GM18519 (cell line): ENCODE results near the gene CPNE7.

ENCODE experiments used
- ATAC-seq: cut with Tn5 transposase; IDR thresholded peaks from one replicate; pipeline ENCODE4 v1.9.1; 2021; ENCODE audit warnings: mild to moderate bottlenecking, moderate library complexity; ENCODE audit not compliant: unreplicated experiment, low FRiP score

CPNE7 gene

DNA sequence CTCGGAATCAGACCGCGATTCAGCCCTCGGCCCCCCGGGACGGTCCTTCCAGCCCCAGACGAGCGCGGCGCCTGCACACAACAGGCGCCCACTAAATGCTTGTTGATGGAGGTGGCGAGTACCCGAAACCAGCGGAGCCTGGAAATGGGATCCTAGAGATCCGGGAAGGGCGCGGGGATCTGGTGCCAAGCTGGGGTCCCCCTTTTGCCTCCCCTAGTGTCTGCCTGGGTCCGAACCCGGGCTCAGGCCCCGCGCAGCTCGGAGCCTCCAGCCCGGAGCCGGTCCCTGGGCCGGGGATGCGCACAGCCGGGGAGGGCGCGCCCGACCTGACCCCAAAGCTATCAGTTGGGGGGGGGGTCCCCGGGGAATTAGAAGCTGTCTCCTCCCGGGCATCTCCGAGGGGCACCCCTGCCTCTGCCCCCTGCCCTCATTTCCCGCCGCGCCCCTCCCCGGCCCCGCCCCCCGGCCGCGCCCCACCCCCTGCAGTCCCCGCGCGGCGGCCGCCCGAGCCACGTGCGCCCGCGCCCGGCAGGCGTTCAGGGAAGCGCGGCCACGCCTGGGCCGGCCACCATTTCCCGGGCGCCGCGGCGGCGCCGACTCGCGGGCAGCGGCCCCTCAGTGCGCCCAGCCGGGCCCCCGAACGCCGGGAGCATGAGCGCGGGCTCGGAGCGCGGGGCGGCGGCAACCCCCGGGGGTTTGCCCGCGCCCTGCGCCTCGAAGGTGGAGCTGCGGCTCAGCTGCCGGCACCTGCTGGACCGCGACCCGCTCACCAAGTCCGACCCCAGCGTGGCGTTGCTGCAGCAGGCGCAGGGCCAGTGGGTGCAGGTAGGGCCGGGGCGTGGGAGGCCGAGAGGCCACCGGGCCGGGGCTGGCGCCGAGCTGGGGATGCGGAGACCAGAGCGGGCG is at the start of gene CPNE7:
Gene CPNE7, plus strand, starts transcription at position 512 of the 906 bp plus-strand sequence. Its CDS starts 140 bp downstream, at position 652.
- no peak for ATAC-seq

DNA sequence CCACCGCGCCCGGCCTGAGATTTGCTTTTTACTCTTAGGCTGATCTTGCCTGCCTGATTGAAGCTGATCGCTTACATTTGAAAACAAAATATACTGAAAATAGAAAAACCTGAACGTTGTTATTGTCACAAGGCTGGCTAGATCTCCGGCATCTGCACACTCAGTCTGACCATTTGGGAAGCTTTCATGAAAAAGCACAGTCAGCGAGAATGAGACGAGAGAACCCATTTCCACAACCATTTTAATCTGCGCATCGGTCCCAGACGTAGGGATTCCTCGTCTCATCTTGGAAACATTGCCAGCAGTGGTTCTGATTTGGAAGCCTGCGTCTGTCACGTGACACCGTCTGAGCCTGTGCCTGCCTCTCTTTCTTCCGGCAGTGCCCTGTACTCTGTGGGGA is 46.5 kb upstream of the CPNE7 start:
- no peak for ATAC-seq

DNA sequence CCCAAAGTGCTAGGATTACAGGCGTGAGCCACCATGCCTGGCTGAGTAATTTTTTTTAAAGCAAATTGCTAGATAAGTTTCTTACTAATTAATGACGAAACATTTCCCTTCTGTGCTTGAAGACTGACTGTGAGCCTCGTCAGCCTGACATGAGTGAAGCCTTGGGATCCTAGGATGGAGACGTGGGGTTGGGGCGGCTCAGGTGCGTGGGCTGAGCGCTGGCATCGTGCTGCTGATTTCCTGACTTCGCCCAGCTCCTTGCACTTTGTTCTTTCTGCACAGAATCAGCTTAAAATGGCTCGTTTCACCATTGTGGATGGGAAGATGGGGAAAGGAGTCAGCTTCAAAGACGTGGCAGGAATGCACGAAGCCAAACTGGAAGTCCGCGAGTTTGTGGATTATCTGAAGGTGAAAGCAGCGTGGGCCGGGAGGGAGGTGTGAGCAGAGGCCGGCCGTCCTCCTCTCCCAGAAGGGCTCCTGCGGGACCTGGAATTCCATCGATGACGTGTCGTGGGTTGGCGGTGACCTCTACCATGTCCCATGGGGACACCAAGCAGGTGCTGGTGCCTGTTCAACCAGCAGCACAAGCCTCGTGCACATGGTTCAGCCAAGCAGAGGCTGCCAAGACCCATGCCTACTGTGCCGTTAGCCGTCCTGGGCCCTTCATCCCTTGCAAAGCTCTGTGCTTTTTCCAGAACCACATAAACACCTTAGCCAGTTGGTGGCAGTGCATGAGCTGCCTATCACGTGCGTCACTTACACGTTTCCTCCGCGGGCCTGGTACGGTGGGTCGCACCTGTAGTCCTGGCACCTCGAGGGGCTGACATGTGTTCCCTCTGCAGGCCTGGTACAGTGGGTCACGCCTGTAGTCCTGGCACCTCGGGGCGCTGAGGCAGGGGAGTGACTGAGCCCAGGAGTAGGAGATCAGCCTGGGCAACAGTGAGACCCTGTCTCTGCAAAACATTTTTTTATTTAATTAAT is 44.9 kb upstream of the CPNE7 start:
- no peak for ATAC-seq

- no peak for ATAC-seq
Measured at GRCh38 chr16:89531821-89532526, 43.6 kb upstream of the CPNE7 start.

GRCh38 chr16:89534252-89534756 is 41.3 kb upstream of the CPNE7 start:
- ATAC-seq: no peak

- no peak for ATAC-seq
Measured at GRCh38 chr16:89536371-89536770, 39.2 kb upstream of the CPNE7 start.

DNA sequence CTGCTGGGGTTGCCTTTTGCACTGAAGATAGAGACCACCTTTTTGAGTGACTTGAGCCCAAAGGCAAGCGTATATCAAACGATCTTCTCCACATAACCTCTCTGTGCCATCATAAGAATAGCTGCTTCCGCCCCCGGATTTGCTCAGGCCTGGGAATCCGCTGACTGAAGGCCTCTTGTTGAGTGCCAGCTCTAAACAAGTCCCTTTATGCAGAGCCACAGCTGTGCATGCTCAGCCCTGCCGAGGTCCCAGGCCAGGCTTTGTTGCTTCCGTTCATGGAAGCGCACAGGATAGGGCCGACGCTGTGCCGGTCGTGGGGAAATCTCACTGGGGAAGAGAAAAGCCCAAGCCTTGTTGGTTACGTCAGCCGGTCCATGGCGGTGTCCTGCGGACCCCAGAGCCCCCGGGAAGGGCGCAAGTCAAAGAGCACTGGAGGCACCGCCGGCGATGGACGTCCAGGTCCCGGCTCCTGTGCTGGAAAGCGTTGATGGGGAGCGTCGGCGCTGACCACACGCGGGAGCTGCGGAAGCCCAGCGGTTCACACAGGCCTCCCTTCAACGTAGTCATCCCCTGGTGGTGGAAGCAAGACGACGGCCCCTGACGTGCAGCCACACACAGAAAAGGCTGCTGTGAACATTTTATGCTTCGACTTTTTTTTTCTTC is 38.5 kb upstream of the CPNE7 start:
- ATAC-seq: no peak

DNA sequence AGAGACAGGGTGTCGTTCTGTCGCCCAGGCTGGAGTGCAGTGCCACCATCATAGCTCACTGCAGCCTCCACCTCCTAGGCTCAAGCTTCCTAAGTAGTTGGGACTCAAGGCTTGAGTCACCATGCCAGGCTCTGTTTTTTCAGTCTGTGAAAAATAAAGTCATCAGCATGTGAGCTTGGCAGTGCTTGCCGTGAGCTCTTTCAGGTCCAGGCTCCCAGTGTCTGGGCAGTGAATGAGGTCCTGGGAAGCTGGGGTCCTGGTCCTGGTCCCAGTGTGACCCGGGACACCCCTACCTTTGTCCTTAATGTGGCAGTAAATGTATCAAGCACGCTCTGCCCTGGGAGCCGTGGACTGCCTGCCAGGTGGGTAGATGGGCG is 38.0 kb upstream of the CPNE7 start:
- no peak for ATAC-seq

DNA sequence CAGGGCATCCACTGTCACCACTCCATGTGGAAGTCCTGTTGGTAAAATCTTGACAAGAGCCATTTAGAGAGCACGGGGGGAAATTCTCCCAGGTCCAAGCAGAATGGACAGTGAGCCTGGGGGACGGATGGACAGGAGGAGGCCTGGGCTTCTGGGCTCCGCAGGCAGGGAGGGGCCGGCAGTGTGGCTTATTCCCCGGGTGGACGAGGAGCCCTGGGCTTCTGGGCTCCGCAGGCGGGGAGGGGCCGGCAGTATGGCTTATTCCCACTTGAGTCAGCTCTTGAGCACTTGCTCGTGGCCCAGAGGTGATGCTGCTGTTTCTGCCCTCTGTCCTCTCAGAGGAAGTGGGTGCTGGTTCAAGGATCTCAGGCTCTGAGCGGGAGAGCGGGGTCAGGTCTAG is 37.3 kb upstream of the CPNE7 start:
- ATAC-seq: no peak

GRCh38 chr16:89540557-89540956 is 35.0 kb upstream of the CPNE7 start:
- no peak for ATAC-seq

GRCh38 chr16:89541792-89542191 is 33.8 kb upstream of the CPNE7 start:
- ATAC-seq: no peak

DNA sequence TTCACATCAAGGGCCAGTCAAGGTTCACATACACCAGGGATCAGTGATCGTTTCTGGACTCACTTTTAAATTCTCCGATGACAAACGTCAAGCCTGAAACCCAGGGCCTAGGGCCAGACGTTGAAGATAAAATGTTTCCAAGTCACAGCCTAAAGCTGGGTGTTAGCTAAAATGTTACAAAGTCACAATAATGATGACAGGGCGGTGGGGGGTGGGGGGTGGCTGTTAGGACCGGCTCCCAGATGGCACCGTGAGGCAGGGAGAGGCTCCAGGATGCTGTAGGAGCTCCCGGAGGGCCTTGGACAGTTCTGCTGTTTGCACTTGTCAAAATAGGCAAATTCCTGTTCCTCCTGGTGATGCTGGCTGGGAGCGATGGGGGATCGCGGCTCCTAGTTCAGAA is 31.4 kb upstream of the CPNE7 start:
- ATAC-seq: no peak

DNA sequence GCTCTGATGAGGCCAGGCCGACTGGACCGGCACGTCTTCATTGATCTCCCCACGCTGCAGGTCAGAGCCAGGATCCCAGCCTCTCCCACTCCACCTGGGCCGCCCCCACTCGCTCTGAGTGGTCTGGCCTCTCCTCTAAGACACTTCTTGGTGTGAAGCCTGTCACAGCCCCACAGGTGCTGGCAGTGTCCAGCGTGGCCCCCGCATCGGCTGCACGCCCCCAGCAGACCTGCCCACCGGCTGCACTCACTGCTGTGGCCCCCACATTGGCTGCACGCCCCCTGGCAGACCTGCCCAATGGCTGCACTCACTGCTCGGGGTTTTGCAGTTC is 30.9 kb upstream of the CPNE7 start:
- no peak for ATAC-seq

DNA sequence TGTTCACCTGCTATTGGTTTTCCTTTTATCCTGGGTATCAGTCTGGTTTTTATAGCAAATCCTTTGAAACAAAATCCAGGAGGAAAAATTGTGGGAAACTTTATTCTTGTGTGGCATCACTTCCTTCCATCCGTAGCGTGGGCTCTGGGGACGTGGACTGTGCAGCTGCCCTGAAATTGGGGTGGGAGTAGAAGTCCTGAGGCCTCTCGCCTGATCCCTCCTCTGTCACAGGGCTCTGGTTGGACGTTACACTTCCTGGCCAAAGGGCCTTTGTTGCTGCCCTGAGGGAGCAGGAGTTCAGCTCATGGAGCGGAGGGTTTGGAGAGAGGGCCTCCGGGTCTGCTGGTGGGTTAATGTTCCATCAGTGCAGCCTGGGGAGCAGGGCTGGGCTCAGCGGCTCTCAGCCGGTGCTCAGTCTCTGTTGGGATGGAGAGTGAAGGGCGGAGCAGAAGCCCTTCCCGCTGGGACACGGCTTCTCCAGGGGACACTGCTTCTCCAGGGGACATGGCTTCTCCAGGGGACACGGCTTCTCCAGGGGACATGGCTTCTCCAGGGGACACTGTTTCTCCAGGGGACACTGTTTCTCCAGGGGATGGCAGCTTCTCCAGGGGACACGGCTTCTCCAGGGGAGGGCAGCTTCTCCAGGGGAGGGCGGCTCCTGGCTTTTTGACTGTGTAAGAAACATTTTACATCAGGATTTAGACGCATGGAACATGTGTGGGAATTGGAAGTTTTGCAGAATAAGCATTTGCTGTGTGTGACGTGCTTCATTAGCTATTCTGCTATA is 30.3 kb upstream of the CPNE7 start:
- ATAC-seq: no peak

DNA sequence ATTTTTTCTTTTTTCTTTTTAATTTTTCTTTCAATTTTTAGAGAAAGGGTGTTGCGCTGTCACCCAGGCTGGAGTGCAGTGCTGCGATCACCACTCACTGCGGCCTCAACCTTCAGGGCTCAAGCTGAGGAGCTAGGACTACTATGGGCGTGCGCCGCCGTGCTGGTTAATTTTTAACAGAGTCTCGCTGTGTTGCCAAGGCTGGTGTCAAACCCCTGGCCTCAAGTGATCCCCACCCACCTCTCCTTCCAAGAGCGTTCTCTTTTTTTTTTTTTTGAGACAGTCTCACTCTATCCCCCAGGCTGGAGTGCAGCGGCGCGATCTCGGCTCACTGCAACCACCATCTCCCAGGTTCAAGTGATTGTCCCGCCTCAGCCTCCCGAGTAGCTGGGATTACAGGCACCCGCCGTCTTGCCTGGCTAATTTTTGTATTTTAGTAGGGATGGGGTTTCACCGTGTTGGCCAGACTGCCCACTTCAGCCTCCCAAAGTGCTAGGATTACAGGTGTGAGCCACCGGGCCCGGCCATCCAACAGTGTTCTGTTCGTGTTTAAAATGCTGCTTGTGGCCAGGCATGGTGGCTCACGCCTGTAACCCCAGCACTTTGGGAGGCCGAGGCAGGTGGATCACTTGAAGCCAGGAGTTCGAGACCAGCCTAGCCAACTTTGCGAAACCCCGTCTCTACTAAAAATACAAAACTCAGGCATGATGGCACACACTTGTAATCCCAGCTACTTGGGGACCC is 29.6 kb upstream of the CPNE7 start:
- ATAC-seq: no peak

DNA sequence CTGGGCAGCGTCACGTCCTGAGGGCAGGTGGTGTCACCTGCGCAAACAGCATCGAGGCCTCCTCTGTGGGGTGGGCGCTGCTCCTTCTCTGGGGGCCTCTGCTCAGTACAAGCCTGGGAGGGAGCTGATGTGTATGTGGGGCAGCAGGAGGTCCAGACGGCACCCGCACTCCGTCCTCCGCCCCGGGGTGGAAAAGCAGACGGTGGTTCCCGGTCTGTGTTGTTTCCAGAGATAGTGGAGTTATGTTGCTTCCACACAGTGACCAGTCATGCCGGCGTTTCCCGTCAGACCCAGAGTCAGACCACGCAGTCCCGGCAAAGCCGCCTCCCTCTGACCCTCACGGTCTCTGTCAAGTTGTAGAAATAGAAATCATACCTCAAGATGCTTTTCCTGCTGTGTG is 28.8 kb upstream of the CPNE7 start:
- no peak for ATAC-seq

GRCh38 chr16:89547291-89547690 is 28.3 kb upstream of the CPNE7 start:
- ATAC-seq: no peak

- no peak for ATAC-seq
Measured at GRCh38 chr16:89547860-89548259, 27.7 kb upstream of the CPNE7 start.
